K562 (cell line): ENCODE measurements around the gene DAPL1.

ENCODE experiments used
- BHLHE40 ChIP-seq: IDR thresholded peaks from 2 replicates; pipeline ENCODE4 v1.6.1; 2011; ENCODE audit warnings: low read length, improper control_type of control experiment
- NR2C1 ChIP-seq, 2 experiments: fragments of 450-650 bp; IDR thresholded peaks; 2 replicates each; pipeline ENCODE4 v1.6.1; 2017; ENCODE audit warnings: mild to moderate bottlenecking in 2 of 2, antibody characterized with exemption in 1 of 2, inconsistent platforms in 1 of 2, missing compliant biosample characterization in 1 of 2, missing genetic modification characterization in 1 of 2
- PML ChIP-seq: IDR thresholded peaks from 2 replicates; pipeline ENCODE4 v1.6.1; 2012; ENCODE audit warnings: low read length, inconsistent platforms
- POLR2A ChIP-seq: fragments of 450-650 bp; conservative IDR thresholded peaks from 2 replicates; pipeline ENCODE4 v1.6.1; 2016
- POLR2AphosphoS5 ChIP-seq: IDR thresholded peaks from 2 replicates; pipeline ENCODE4 v1.6.1; 2011; ENCODE audit warnings: mild to moderate bottlenecking, low read depth, low read length, moderate library complexity; ENCODE audit not compliant: control insufficient read depth, insufficient read depth
- SMARCA5 ChIP-seq: fragments of 450-650 bp; IDR thresholded peaks from 2 replicates; pipeline ENCODE4 v1.6.1; 2016
- ZNF75A ChIP-seq: fragments of 450-650 bp; formaldehyde crosslinking; IDR thresholded peaks from 2 replicates; pipeline ENCODE4 v1.4.0; 2020; ENCODE audit warnings: mild to moderate bottlenecking
- ZNF764 ChIP-seq: fragments of 250-450 bp; sonication (Bioruptor Pico); IDR thresholded peaks from 2 replicates; pipeline ENCODE4 v1.4.0; 2020; ENCODE audit warnings: low read depth, mild to moderate bottlenecking, moderate library complexity
- TF ChIP-seq, protein P1 (sequence below), 3 experiments: IDR thresholded peaks in 2 of 3; conservative IDR thresholded peaks in 1 of 3; 2 replicates each; pipeline ENCODE4 v1.5.1; 2011 to 2012; ENCODE audit warnings: low read length in 3 of 3, mild to moderate bottlenecking in 3 of 3, control low read depth in 2 of 3, improper control_type of control experiment in 1 of 3, inconsistent platforms in 1 of 3, low read depth in 1 of 3, mixed read lengths in 1 of 3, moderate library complexity in 1 of 3; ENCODE audit not compliant: insufficient read depth in 2 of 3
- TF ChIP-seq, protein P2 (sequence below): sonication (generic); formaldehyde crosslinking; IDR thresholded peaks from 2 replicates; pipeline ENCODE4 v1.8.0; 2023; ENCODE audit warnings: missing genetic modification reagents, mild to moderate bottlenecking, borderline replicate concordance

DNA sequence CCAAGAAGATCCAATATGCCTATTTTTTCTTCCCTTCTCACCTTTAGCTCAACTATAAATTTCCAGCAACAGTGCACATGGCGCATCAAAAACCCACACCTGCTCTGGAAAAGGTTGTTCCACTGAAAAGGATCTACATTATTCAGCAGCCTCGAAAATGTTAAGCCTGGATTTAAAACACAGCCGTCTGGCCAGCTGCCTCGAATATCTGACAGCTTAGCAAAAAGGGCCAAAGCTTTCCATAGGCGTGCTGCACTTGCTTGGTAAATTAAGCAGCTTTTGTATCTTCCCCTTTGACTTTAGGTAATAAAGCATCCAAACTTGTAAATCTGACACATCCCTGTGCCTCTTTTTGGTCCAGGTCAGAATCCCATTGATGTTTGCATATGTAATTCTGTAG, 20.5 kb downstream of the DAPL1 start:
- TF ChIP-seq ZNF75A (CRISPR knock-in tag) (no peak), NR2C1 (IDR thresholded peaks at IDR 0.05) (no peak), NR2C1 (tag; IDR thresholded peaks at IDR 0.05) (no peak), POLR2A (no peak), POLR2AphosphoS5 (no peak), ZNF764 (CRISPR knock-in tag) (no peak), SMARCA5 (no peak), PML (no peak), BHLHE40 (no peak)
- TF ChIP-seq, protein P1, sequence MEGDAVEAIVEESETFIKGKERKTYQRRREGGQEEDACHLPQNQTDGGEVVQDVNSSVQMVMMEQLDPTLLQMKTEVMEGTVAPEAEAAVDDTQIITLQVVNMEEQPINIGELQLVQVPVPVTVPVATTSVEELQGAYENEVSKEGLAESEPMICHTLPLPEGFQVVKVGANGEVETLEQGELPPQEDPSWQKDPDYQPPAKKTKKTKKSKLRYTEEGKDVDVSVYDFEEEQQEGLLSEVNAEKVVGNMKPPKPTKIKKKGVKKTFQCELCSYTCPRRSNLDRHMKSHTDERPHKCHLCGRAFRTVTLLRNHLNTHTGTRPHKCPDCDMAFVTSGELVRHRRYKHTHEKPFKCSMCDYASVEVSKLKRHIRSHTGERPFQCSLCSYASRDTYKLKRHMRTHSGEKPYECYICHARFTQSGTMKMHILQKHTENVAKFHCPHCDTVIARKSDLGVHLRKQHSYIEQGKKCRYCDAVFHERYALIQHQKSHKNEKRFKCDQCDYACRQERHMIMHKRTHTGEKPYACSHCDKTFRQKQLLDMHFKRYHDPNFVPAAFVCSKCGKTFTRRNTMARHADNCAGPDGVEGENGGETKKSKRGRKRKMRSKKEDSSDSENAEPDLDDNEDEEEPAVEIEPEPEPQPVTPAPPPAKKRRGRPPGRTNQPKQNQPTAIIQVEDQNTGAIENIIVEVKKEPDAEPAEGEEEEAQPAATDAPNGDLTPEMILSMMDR (IDR thresholded peaks at IDR 0.05 in 2 of 3, conservative IDR thresholded peaks at IDR 0.05 in 1 of 3; ENCODE audit: insufficient read depth in 2 of 3, low read depth in 1 of 3, low read length in 3 of 3), result no peak
- TF ChIP-seq, protein P2, sequence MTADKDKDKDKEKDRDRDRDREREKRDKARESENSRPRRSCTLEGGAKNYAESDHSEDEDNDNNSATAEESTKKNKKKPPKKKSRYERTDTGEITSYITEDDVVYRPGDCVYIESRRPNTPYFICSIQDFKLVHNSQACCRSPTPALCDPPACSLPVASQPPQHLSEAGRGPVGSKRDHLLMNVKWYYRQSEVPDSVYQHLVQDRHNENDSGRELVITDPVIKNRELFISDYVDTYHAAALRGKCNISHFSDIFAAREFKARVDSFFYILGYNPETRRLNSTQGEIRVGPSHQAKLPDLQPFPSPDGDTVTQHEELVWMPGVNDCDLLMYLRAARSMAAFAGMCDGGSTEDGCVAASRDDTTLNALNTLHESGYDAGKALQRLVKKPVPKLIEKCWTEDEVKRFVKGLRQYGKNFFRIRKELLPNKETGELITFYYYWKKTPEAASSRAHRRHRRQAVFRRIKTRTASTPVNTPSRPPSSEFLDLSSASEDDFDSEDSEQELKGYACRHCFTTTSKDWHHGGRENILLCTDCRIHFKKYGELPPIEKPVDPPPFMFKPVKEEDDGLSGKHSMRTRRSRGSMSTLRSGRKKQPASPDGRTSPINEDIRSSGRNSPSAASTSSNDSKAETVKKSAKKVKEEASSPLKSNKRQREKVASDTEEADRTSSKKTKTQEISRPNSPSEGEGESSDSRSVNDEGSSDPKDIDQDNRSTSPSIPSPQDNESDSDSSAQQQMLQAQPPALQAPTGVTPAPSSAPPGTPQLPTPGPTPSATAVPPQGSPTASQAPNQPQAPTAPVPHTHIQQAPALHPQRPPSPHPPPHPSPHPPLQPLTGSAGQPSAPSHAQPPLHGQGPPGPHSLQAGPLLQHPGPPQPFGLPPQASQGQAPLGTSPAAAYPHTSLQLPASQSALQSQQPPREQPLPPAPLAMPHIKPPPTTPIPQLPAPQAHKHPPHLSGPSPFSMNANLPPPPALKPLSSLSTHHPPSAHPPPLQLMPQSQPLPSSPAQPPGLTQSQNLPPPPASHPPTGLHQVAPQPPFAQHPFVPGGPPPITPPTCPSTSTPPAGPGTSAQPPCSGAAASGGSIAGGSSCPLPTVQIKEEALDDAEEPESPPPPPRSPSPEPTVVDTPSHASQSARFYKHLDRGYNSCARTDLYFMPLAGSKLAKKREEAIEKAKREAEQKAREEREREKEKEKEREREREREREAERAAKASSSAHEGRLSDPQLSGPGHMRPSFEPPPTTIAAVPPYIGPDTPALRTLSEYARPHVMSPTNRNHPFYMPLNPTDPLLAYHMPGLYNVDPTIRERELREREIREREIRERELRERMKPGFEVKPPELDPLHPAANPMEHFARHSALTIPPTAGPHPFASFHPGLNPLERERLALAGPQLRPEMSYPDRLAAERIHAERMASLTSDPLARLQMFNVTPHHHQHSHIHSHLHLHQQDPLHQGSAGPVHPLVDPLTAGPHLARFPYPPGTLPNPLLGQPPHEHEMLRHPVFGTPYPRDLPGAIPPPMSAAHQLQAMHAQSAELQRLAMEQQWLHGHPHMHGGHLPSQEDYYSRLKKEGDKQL (CRISPR knock-in tag), result no peak
